Measurements from ENCODE around the gene CEP68. TPM values are rescaled to one million over a fixed set of nuclear protein-coding genes. Genes with fewer than 3 reads are reported as not detected.

Gene CEP68
- total RNA-seq, 4 donors from 2014 or later: 14.1 to 55.0 (median 30.0) TPM

DNA sequence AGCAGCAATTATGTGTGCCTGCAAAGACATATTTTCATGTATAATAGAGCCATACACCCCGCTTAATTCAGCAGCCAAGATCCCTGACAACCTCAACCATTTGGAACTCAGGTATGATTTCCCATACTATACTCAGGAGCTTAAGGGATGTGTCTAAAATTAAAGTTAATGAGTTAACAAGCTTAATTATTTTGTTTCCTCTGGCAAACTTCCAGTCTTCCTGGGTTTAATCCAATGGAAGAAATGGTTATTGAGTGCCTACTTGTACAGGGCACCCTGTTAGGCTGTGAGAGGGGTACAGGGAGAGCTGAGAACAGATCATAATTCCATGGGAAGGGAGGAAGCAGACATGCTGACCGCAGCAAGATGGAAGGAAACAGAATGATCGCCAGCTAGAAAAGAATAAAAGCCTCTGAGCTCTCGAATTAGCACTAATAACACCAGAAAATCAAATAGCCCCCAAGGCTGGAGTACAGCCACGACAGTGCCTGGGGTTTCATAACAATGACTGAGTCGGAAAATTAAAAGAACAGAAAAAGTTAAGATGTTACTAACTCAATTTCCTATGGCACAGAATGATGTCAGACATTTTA lies 20.8 kb upstream of the CEP68 start:
- no peaks in the 10 kb centered on the region for H3K9me3 ChIP-seq
- no peaks in the 10 kb centered on the region for H3K4me1 ChIP-seq
- no peak overlapping the region for H3K4me3 ChIP-seq
- no peak overlapping the region for H3K27ac ChIP-seq
- no peaks in the 10 kb centered on the region for H3K27me3 ChIP-seq
- intact Hi-C loops (cut with DNase I; ENCODE audit: low total_unique reads): no loop called here
- TF ChIP-seq, protein P1, sequence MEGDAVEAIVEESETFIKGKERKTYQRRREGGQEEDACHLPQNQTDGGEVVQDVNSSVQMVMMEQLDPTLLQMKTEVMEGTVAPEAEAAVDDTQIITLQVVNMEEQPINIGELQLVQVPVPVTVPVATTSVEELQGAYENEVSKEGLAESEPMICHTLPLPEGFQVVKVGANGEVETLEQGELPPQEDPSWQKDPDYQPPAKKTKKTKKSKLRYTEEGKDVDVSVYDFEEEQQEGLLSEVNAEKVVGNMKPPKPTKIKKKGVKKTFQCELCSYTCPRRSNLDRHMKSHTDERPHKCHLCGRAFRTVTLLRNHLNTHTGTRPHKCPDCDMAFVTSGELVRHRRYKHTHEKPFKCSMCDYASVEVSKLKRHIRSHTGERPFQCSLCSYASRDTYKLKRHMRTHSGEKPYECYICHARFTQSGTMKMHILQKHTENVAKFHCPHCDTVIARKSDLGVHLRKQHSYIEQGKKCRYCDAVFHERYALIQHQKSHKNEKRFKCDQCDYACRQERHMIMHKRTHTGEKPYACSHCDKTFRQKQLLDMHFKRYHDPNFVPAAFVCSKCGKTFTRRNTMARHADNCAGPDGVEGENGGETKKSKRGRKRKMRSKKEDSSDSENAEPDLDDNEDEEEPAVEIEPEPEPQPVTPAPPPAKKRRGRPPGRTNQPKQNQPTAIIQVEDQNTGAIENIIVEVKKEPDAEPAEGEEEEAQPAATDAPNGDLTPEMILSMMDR (IDR thresholded peaks at IDR 0.05): no peak
- no peak for TF ChIP-seq POLR2A (IDR thresholded peaks at IDR 0.05)
- H3K36me3 ChIP-seq: no peaks in the 10 kb centered on the region
- DNase-seq: no peak

DNA sequence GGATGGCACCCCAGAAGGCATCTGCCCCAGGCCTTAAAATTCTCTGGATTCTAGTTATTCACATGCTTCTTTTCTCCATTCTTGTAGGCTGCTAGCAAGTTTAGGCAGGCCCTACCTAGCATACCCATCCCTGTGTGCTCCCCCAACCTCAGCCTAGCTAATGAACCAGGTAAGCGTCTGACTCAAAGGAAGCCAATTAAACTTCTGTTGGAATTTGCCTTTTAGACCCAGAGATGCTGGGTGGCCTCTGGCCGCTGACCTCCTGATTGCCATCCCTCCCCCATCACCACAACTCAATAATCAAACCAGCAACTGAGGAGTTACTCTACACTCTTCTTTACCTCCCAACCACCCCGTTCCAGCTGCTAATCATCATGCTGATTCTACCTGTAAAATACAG lies 19.0 kb upstream of the CEP68 start:
- Histone ChIP-seq H3K4me3 (no peak overlapping the region), H3K4me1 (no peaks in the 10 kb centered on the region), H3K9me3 (no peaks in the 10 kb centered on the region), H3K36me3 (no peaks in the 10 kb centered on the region), H3K27ac (no peak overlapping the region), H3K27me3 (no peaks in the 10 kb centered on the region)
- DNase-seq: no peak
- intact Hi-C loops (cut with DNase I; ENCODE audit: low total_unique reads): no loop called here
- TF ChIP-seq, protein P1 (IDR thresholded peaks at IDR 0.05): no peak
- TF ChIP-seq POLR2A (IDR thresholded peaks at IDR 0.05): no peak

DNA sequence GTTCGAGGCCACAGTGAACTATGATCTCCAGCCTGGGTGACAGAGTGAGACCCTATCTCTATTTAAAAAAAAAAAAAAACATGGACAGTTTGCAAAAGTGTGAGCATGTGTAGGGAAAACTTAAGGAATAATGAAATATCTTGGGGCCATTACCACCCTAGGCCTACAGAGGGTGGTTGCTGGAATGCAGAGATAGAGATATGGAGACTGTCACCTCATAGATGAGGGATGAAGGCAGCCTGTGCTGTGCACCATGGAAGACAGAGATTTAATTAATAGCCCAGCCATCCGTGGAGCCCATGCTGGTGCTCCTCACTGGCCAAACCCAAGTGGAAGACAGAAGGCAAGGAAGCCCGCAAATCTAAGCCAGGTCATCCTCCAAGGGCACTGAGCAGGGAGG lies 16.6 kb upstream of the CEP68 start:
- Histone ChIP-seq H3K36me3 (no peaks in the 10 kb centered on the region), H3K27me3 (no peaks in the 10 kb centered on the region), H3K4me3 (no peak overlapping the region), H3K4me1 (no peaks in the 10 kb centered on the region), H3K9me3 (no peaks in the 10 kb centered on the region), H3K27ac (no peak overlapping the region)
- DNase-seq: no peak
- intact Hi-C loops (cut with DNase I; ENCODE audit: low total_unique reads): loop anchor here (5.0 kb wide), 1 partner anchor 122 kb away; no protein-coding TSS in a partner anchor
- TF ChIP-seq, protein P1 (IDR thresholded peaks at IDR 0.05): no peak
- TF ChIP-seq POLR2A (IDR thresholded peaks at IDR 0.05): no peak

DNA sequence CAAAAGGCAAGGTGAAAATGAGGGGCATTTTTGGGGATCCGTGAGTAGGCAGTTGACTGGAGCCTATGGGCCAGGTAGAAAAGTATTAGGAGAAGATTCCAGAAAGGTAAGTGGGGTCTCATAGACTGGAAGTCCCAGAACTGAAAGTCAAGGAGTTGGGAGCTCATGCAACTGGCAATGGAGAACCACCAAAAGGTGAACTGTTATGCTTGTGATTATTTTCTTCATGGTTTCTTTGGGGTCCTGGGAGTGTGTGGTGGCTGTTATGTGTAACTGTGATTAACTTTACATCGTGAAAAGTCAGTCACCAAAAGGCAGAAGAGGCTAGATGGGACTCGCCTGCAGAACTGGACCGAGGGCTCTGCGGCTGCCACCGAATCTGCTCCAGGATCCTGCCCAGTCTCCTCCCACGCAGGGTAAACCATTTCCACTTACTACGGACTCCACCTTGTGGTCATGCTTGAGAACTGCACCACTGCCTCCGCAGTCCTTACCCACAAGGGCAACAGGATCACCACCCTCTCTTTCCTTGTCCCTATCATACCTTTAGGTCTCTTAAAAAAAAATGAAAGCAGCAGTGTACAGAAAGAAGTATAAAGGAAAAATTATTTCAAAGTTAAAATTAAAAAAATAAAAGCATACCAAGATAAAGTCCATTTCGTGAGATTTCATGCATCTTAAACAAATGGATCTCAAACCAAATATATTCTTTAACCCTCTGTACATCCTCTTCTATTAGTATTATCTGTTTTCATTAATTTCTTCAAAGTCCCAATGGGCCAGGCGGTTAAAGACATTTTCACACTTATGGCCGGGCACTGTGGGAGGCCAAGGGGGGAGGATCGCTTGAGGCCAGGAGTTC lies 15.6 kb upstream of the CEP68 start:
- Histone ChIP-seq H3K27me3 (no peaks in the 10 kb centered on the region), H3K4me1 (no peaks in the 10 kb centered on the region), H3K4me3 (no peak overlapping the region), H3K27ac (no peak overlapping the region), H3K9me3 (no peaks in the 10 kb centered on the region), H3K36me3 (no peaks in the 10 kb centered on the region)
- TF ChIP-seq POLR2A (IDR thresholded peaks at IDR 0.05): no peak
- TF ChIP-seq, protein P1 (IDR thresholded peaks at IDR 0.05): peak; percentile 92 to 97 (median 96)
- DNase-seq: peak; percentile 84 to 90
- intact Hi-C loops (cut with DNase I; ENCODE audit: low total_unique reads): loop anchor here (5.0 kb wide), 1 partner anchor 123 kb away; no protein-coding TSS in a partner anchor

DNA sequence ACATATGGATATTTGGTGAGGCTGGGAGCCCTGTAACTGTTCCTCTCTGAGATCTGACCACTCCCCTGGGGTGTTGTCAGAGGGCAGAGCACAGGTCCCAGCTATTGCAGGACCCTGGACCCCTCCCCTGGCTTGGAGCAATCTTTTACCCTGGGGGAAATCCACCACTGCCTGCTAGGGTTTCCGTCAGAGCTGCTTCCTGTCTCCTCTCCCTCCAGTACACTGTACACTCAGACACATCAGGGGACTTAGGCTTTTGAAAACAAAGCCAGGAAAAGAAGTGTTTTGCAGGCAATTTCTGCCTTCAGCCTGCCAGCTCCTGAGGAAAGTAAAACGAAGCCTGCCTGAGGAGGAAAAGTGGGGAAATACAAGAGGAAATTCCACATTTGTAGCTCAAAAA lies 13.2 kb upstream of the CEP68 start:
- Histone ChIP-seq H3K27me3 (no peaks in the 10 kb centered on the region), H3K4me3 (no peak overlapping the region), H3K27ac (no peak overlapping the region), H3K4me1 (no peaks in the 10 kb centered on the region), H3K9me3 (no peaks in the 10 kb centered on the region), H3K36me3 (no peaks in the 10 kb centered on the region)
- TF ChIP-seq, protein P1 (IDR thresholded peaks at IDR 0.05): no peak
- TF ChIP-seq POLR2A (IDR thresholded peaks at IDR 0.05): no peak
- intact Hi-C loops (cut with DNase I; ENCODE audit: low total_unique reads): loop anchor here (5.0 kb wide), 1 partner anchor 126 kb away; no protein-coding TSS in a partner anchor
- no peak for DNase-seq

Measured in uterus (tissue), 4 donors.